Anterior cingulate cortex (tissue), 58 donors: ENCODE data around the gene SEMA3E.
"Not testable (repeated sequence)": the region's sequence is repeated elsewhere in the genome, so short reads cannot be mapped to it uniquely, and the experiment has no call there.

Source experiments
- DNase-seq, 58 donors: peaks; one replicate each; lab custom pipeline; 2025; lab: John Stamatoyannopoulos, UW

Gene SEMA3E

GRCh38 chr7:83562960-83563359 lies 86.0 kb downstream of the SEMA3E start:
- DNase-seq: no peak

DNA sequence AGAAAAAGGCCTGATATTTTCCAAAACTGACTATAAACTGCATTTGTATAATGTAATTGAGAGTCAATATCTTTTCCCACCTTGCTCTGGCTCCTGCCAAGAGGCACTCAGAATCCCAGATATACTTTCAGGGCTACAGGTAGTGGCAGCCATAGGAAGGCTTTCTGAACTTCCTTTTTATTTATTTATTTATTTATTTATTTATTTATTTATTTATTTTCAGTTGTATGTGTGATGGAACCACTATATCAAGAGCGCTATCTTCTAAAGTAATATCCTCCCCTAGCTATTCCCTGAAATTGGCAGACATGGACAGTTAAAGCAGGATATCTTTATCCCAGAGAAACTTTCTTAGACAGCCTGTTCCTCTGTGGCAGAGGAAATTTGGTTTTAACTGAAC lies 86.7 kb downstream of the SEMA3E start:
- no peak for DNase-seq

- no peak for DNase-seq
Observed at GRCh38 chr7:83559887-83560286, 89.1 kb downstream of the SEMA3E start.

GRCh38 chr7:83552556-83552955 lies 96.4 kb downstream of the SEMA3E start:
- not testable (repeated sequence) for DNase-seq

- DNase-seq: no peak
Observed at GRCh38 chr7:83550100-83550499, 98.8 kb downstream of the SEMA3E start.

GRCh38 chr7:83548250-83548649 lies 100.7 kb downstream of the SEMA3E start:
- DNase-seq: no peak

DNA sequence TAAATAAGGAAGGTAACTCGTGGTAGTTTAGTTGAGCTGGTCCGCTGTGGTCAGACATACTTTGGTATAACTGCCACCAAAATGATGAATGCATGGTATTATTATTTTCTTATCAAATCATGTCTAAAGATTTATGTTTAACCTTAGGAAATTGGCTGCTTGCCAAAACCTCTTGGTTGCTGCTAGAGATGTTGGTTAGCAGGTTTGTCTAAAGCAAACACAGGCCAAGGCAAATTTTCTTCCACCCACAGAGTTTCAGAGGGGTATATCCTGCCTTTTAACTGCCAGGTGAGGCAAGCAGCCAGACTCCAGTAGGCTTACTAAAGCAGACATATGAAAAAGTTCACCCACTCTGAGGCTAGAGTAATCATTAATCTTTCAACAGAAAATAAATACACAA lies 101.4 kb downstream of the SEMA3E start:
- no peak for DNase-seq

DNA sequence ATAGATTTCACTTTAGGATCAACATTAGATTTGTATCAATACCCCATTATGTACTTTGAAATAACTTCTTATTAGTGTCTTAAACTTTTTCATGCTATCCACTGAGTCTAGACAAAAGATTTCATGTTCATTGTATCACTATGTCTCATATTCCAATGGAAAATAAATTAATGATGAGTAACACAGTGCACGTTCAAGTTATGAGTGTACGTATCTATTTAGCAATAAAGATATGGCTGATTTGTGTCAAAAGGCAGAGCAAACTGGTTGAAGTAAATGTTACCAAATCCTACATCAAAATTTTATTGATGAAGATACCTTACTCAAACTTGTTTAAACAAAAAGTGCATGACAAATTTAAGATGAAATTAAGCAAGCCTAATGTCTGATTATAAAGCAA lies 102.4 kb downstream of the SEMA3E start:
- no peak for DNase-seq

DNA sequence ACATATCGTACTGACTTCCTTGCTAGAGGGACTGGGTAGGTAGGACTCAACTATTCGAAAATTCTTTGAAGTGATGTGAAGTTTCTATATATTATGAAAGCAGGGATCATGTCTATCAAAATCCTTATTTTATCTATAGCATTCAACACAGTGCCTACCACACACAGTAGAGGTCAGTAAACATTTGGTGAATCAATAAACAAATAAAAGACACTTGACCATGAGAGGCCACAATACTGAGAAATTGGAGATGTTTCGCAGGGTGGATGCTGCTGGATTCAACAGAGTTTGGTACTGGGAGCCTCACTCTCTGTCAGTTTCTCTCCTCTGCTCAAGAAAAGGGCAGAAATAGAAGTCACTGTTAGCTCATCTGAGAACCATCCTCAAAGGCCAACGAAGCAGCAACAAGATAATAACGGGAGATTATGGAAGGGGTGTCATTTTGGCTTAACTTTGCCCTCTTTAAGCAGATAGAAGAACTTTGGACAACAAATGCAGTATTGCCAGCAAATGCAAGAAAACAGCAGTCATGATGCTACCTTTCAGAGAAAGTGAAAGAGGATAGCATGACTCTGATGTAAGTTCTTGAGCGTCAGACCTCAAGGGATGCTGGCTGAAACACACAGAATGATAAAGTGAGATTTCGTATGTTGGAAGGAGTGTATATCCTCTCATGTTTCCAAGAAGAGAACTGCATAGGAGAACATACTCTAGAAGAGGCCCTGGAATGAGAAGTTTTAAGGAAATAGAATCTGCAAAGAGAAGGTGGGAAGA lies 107.6 kb downstream of the SEMA3E start:
- no peak for DNase-seq

DNA sequence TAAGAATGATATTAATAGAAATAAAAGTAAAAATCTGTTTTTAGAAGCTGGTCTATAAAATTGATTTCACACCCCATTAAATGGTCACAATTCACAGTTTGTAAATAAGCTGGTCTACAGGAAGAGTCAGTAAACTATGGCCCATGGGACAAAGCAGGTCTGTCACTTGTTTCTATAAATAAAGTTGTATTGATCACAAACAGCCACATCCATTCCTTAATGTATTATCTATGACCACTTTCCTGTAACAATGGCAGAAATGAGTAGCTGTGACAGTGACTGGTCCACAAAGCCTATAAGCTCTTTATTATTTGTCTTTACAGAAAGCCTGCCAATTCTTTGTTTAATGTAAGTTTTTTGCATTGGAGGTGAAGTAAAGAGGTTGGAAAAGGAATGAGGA lies 114.5 kb downstream of the SEMA3E start:
- DNase-seq: no peak

GRCh38 chr7:83532219-83532618 lies 116.7 kb downstream of the SEMA3E start:
- DNase-seq: no peak

DNA sequence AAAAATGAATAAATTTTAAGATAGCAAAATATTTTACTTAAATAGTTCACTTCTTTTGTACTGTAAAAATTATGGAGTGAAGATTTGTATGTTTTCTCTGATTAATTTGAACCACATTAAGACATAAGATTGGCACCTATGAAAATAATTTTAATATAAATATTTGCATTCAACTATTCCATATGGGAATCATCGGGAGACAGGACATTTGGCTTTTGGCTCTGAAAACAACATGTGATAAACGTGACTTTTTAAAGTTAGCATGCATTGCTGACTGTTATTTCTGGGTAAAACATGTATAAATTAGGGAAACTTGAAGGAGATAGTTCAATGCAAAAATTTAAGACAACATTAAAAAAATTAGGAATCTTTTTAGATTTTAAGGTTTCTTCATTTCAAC lies 117.2 kb downstream of the SEMA3E start:
- DNase-seq: no peak

DNA sequence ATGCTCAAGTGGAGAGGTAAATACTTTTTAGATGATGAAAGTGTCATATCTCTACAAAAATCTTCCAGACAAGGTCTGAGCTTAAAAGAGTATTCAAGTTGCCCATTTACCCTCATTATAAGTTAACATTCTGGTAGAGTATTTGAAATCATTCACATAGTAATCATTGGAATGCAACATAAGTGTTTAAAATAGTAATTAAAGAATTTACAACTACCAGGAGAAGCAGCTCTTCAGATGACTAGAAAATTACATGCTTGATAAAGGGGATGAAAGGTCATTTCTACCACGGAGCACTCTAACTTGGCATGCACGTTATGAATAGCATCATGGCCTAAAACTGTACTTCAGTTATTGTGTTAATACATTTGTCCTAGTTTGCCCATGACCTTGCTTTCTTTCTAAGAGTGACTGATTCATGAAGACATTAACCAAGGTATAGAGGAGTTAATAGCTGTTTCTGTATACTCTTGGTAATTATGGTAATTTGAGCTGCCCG lies 120.0 kb downstream of the SEMA3E start:
- DNase-seq: no peak

DNA sequence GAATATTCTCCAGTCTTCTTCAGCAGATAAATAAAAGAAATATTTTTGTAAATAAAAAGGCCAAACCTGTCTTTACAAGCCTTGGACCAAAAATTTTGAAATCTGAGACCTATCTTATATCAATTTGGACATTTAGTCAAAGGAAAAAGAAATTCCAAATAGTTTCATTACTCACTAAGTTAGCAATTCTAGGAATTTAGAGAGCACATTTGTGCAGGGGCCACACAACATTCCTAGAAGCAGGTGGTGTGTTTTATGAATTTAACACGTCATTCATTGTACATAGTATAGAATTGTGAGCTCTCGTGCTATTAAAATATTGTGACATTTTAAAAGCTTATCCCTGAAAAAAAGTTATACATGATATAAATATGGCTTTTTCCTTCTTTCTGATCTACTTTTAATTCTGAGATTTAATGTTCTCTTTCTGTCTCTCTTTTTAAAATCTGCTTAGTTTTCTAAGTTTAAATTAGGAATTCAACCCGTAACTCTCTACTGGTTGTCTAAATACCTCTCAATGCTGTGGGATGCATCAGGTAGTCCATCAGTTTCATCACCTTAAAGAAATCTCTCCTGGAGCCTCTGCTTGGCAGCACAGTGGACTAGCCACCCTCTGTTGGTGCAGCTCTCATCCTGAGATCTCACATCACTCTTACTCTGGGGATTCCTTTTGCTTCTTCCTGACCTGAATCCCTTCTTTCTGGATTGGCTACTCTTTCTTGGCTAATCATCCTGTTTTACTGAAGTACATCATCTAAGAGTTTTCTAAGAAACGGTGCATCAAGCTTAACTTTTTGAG lies 124.5 kb downstream of the SEMA3E start:
- no peak for DNase-seq

DNA sequence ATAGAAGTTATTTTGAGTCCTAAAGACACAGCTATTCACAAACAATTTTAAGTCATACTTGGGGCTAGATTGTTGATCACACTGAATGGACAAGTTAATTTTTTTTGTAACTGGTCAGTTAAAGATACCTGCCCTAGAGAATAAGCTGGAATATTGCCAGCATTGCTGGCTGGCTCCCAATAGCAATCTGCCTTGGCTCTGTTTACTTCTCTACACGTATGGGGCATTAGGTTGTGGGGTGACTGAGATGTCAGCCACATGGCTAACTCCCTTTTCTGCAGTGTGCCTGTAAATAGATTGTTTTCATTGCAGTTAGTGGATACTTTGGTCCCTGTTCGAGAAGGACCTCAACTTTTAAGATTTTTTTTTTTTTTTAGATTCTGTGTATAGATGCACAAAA lies 128.2 kb downstream of the SEMA3E start:
- no peak for DNase-seq

DNA sequence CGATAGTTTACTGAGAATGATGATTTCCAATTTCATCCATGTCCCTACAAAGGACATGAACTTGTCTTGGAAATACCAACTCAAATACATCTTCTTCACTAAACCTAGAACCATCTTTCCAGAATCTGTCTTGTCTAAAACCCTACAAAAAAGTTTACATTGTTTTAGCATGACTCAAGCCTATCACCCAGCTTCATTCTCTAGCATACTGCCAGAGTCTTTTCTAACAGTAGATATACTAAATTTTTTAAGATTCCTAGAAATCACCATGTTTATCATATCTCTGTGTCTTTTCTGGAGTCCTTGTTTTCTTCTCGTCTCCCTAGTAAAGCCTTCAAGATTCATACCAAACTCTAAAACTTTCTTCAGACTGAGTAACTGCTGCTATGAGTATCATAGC lies 129.7 kb downstream of the SEMA3E start:
- no peak for DNase-seq

GRCh38 chr7:83517035-83517700 lies 131.8 kb downstream of the SEMA3E start:
- no peak for DNase-seq

DNA sequence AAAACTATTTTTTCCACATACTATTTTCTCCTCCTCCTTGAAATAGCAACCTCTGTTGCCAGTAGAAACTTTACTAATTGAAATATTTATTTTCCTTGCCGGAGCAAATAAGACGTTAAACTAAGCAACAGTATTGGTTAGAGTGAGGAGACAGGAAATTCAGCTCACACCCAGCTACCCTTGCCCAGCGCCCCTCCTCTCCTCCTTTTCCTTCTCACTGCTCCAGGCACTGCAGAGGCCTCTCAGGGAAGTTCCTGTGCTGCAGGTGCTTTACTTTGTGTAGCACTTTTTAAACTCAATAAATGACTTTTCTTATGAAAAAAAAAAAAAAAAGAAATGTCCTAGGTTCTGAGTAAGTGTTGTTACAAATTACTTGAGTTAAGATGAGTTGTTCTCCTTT lies 134.0 kb downstream of the SEMA3E start:
- no peak for DNase-seq

GRCh38 chr7:83509255-83510021 lies 139.5 kb downstream of the SEMA3E start:
- no peak for DNase-seq

- no peak for DNase-seq
Observed at GRCh38 chr7:83504330-83504729, 144.6 kb downstream of the SEMA3E start.

GRCh38 chr7:83502636-83503035 lies 146.3 kb downstream of the SEMA3E start:
- DNase-seq: no peak
